OCI-LY7 (cell line): Measurements from ENCODE around the gene KTN1.

Experiments
- CTCF ChIP-seq: fragments of 200-600 bp; sonication (generic); conservative IDR thresholded peaks from 2 replicates; pipeline ENCODE4 v1.5.1; 2014; ENCODE audit warnings: mild to moderate bottlenecking, antibody characterized with exemption, low read length, moderate library complexity, mixed read lengths
- EZH2phosphoT487 ChIP-seq: fragments of 200-600 bp; sonication (generic); IDR thresholded peaks from 2 replicates; pipeline ENCODE4 v1.6.1; 2018; ENCODE audit warnings: low read depth, borderline replicate concordance, mild to moderate bottlenecking, mixed run types, antibody characterized with exemption, low read length, moderate library complexity, mixed read lengths

- TF ChIP-seq CTCF (no peak), EZH2phosphoT487 (no peak)
Observed at GRCh38 chr14:55589171-55589570, 9.2 kb downstream of the KTN1 start.
